Ecto neural progenitor cell (in vitro differentiated cells): ENCODE measurements around the gene VEGFB.
A peak's percentile ranks its signal among the peaks of the same experiment; 100 is the strongest.

Experiments used
- DNase-seq: peaks from one replicate; pipeline ENCODE4 v3.0.0-alpha.2; 2018; ENCODE audit warnings: low spot score

Gene VEGFB

DNA sequence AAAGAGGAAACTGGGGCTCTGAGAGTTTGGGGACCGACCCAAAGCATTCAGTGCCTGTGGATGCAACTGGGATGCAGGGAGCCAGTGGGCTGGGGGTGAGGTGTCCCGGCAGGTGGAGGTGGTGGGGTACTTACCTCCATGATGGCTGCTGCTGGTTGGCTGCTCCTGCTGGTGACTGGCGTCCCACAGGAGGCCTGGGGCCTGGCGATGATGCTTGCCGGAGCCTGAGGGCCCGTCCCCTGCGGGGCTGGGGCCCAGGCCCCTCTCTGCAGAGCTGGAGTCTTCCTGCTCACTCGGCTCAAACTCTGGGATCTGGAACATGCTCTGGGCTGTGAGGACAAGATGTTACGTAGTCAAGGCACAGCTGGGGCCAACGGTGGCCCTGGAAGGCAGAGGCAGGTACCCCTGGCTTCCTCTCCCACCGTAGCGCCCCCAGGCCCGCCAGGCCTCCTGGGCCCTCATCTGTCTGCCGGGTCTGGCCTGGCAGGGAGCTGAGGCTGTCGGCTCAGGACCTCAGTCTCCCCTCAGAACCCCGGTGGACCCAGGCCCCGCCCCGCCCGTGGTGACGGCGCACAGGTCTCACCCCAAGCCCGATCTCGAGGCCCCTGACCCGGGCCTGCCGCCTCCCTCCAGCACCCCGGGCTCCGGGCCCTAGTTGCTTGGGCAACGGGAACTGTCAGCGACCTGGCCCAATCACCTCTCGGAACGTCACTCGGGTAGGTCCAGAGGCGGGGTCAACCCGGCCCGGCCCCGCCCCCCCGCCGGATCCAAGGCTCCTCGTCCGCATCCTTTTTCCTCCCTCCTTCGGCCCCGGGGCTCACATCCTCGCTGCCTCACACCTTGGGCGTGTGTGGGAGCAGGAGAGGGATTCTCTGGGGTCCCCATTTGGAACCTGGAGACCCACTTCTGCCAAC is 49.9 kb downstream of the VEGFB start, which contains the start of gene BAD:
Gene BAD, minus strand, starts transcription at position 618 of the 914 bp plus-strand sequence. Its CDS starts 297 bp downstream, at position 321.
- peak; percentile 97 for DNase-seq

DNA sequence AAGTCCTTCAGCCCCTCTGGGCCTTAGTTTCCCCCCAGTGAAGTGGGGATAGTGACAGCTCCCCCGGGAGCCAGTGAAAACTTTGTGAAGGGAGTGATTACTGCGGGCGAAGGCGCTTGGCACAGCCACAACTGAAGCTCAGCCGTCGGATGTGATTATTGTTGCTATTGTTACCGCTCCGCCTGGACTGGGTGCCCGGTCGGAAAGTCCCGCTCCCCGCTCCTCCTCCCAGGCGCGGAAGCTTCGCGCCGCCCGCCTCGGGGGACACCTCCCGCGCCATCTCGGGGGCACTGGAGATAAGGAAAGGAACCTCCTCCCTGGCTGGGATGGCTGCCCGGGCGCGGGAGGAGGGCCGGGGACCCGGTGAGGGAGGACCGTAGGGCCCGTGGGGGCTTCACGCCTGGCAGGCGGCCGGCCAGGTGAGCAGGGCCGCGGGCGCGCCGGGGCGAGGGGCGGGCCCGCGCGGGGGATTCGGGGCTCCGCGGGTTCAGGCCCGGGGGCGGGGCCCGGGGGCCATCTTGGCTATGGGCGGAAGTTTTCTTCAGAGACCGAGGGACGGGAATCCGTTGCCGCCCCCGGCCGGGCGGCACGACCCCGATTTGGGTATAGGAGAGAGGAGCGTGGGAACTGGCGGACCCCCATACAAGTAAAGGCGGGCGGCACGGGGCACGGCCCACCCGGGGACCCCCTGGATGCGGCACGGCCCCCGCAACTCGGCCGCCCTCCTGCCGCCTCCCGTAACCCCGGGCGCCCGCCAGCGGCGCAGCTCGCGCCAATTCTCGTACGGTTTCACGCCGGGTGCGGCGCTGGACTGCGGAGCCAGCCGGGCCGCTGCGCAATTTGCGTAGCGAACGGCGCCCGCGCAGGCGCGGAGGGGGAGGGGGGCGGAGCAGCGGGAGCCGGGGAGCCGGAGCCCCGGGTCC is 50.8 kb downstream of the VEGFB start, which contains the start of gene GPR137:
Gene GPR137, plus strand, starts transcription at position 887 of the 923 bp plus-strand sequence. CDS start 677 bp downstream, outside the sequence.
- DNase-seq = peak; percentile 92

DNA sequence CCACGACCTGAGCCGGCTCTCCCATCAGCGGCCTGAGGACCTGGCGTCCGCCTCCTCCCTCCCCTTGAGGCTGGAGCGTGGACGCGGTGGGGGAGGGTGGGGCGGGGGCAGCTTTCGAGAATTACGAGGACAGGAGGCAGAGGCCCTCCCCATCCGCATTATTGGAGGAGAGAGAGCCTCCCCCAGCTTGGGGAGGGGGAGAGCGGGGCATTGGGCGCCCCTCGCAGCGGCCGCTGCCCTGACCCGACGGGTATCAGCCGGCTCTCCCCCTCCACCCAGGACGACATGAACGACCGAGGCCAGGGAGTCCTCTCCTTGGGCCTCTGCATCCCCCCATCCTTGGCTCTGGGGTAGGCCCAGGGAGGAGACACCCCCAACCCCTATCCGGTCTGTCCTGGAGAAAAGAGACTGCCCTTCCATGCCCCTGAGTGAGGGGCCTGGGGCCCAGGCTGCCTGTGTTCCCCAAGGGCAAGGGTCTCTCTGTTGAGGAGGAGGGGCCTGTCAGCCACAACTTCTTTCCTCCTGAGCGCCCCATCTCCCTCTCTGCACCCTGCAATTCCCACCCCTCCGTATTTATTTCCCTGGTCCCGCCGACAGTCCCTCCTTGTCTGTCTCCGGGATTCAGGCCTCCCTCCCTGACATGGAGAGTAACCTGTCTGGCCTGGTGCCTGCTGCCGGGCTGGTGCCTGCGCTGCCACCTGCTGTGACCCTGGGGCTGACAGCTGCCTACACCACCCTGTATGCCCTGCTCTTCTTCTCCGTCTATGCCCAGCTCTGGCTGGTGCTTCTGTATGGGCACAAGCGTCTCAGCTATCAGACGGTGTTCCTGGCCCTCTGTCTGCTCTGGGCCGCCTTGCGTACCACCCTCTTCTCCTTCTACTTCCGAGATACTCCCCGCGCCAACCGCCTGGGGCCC is 51.8 kb downstream of the VEGFB start:
- no peak for DNase-seq

DNA sequence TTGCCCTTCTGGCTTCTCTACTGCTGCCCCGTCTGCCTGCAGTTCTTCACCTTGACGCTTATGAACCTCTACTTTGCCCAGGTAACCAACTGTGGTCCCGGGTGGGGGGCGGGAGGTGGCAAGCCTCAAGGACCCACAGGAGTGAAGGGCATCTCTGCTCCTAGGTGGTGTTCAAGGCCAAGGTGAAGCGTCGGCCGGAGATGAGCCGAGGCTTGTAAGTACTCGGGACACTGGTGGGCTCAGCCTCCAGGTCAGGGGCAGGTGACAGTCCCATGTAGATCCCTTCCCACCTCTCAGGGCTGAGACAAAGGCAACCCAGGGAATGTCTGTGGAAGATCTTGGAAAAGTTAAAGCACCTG is 52.4 kb downstream of the VEGFB start:
- DNase-seq = no peak

DNA sequence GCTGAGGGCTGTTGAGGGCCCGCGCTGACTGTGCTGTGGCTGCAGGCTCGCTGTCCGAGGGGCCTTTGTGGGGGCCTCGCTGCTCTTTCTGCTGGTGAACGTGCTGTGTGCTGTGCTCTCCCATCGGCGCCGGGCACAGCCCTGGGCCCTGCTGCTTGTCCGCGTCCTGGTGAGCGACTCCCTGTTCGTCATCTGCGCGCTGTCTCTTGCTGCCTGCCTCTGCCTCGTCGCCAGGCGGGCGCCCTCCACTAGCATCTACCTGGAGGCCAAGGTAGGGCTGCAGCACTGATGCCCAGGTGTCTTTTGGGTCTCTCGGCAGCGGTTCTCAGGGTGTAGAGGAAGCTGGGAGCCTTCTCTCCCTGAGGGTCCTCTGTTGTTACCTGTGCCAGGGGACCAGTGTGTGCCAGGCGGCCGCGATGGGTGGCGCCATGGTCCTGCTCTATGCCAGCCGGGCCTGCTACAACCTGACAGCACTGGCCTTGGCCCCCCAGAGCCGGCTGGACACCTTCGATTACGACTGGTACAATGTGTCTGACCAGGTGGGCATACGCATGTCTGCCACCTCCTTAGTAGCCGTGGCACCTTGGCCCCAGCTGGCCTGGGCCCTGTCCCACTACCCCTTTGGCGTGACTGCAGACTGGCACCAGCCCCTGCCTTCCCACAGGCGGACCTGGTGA is 53.4 kb downstream of the VEGFB start:
- no peak for DNase-seq

DNA sequence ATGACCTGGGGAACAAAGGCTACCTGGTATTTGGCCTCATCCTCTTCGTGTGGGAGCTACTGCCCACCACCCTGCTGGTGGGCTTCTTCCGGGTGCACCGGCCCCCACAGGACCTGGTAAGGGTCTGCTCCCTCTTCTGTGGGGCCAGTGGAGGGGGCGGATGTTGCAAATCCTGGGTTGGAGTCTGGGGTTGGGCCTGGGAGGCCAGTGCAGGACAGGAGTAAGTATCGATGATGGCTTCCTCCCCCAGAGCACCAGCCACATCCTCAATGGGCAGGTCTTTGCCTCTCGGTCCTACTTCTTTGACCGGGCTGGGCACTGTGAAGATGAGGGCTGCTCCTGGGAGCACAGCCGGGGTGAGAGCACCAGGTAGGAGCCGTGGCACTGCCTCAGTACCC is 54.0 kb downstream of the VEGFB start:
- DNase-seq = no peak
